Posterior cingulate gyrus (tissue), 11 donors: Measurements from ENCODE around the gene ABI1.

Experiments used
- DNase-seq, 10 donors: peaks; one replicate each; pipeline versions ENCODE4 v3.0.0 to v3.0.0-alpha.2; 2020 to 2021; ENCODE audit warnings: mixed read lengths in 3 of 10
- intact Hi-C: fragments of 100-400 bp; cut with DNase I; formaldehyde crosslinking; loops from one replicate; pipeline ENCODE4 v1.15.1; 2023

The ABI1 gene

GRCh38 chr10:26728957-26729356, 131.8 kb downstream of the ABI1 start:
- DNase-seq = peak in 1 of 10 donors; percentile 46
- intact Hi-C loops = no loop called here

- intact Hi-C loops = no loop called here
- no peak for DNase-seq
Measured at GRCh38 chr10:26727005-26727404, 133.8 kb downstream of the ABI1 start.

GRCh38 chr10:26725837-26726727, 134.7 kb downstream of the ABI1 start:
- intact Hi-C loops = loop anchor here (1.0 kb wide), 2 partner anchors 135 to 156 kb away; no protein-coding TSS in a partner anchor
- DNase-seq = peak; percentile 51 to 96 (median 78)

DNA sequence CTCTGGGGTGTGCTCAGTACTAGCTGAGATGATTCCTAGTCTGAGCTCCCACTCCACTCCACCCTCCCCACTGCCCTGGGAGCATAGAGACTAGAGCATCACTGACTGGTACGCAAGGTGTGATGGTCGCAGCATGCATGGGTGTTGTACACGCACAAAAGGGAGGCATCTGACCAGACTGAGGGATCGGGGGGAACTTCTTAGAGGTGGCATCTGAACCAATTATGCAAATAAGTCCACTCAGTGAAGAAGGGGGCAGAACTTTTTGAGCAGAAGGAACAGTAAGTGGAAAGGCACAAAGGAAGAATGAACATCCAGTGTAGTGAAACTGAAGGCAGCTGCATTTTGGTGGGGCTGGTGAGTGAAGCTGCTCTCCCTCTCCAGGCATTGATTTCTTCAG, 137.7 kb downstream of the ABI1 start:
- no peak for DNase-seq
- intact Hi-C loops = no loop called here

DNA sequence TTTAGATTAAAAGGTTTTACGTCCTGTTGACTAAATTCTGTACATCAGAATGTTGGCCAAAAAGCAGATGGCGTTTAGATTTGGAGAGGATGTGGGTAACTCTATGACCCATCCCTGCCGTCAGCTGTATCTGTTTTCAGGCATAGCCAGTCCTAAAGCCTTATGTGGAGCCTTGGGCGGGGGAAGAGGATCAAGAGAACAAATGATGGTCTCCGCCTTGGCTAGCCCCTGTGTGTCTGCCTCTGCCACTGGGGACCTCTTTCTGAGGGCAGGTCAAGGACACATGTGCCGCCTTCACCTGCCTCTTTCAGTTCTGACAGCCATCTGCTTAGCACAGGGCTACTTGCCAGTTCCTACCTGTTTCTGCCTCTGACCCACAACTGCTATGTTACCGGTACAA, 139.2 kb downstream of the ABI1 start:
- intact Hi-C loops = no loop called here
- DNase-seq = no peak

- intact Hi-C loops = no loop called here
- DNase-seq = no peak
Measured at GRCh38 chr10:26717476-26717875, 143.3 kb downstream of the ABI1 start.

GRCh38 chr10:26715137-26715487, 145.6 kb downstream of the ABI1 start:
- no peak for DNase-seq
- intact Hi-C loops = no loop called here

DNA sequence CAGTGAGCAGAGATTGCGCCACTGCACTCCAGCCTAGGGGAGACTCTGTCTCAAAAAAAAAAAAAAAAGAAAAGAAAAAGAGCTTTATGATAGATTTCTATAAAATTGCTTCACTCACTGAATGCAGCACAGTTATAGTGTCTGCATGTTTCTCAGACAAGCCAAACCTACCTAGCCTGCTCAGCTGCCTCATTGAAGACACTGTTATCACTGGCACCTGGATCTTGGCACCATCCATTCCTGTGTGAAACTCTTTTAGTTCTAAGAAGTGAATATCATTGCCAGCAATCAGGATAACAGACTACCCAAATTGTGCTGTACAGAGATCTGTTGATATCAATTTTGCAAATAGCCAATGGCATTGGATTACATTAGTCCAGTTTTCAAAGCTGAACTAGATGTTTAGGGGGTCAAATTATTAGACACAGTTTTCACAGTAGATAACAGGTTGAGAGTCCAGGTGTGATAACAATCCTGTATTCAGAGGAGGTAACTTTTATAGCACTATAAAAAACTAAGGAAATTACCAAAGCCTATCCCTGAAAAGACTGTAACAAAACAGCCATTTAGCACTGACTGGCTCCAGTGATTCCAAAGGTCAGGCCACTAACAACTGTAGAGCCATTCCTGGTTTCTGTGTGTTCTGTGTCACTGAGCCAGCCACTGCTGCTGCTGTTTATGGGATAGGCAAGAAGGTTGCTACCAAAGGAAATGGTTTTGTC, 146.2 kb downstream of the ABI1 start:
- intact Hi-C loops = no loop called here
- no peak for DNase-seq

GRCh38 chr10:26711324-26711723, 149.4 kb downstream of the ABI1 start:
- intact Hi-C loops = no loop called here
- DNase-seq = no peak

GRCh38 chr10:26706936-26707335, 153.8 kb downstream of the ABI1 start:
- no peak for DNase-seq
- intact Hi-C loops = no loop called here

GRCh38 chr10:26706206-26706605, 154.6 kb downstream of the ABI1 start:
- intact Hi-C loops = no loop called here
- DNase-seq = no peak

DNA sequence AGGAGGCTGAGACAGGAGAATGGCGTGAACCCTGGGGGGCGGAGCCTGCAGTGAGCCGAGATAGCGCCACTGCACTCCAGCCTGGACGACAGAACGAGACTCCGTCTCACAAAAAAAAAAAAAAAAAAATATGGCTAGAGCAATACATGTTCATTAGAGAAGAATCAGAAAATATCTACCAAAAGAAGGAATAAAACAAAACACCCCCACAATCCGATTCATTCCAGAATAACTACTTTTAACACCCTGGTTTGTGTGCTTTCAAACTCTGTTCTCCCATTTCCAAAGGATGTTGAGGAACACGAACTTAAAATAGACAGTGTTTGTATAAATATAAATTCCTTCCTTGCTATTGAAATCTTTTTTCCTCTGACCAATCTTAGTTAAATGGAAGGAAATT, 156.8 kb downstream of the ABI1 start:
- intact Hi-C loops = no loop called here

DNA sequence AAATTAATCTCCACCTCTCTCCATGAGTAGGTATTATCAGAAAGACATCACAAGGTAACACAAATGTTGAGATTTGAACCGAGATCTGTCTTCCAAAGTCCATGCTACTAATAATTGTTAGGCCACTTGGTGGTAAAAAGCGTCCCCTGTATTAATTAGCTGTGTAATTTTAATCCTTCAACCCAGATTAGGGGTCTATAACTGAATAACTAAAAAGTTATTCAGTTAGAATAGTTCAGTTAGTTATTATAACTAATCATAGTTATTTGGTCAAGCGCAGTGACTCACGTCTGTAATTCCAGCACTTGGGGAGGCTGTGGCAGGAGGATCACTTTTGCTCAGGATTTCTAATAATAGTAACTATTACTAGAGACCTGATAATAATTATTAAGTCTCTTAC, 157.7 kb downstream of the ABI1 start:
- no peak for DNase-seq

More for the DNA sequence above, 156.8 kb downstream of the ABI1 start:
- no peak for DNase-seq

GRCh38 chr10:26700884-26701630, 159.7 kb downstream of the ABI1 start:
- DNase-seq = no peak
- intact Hi-C loops = no loop called here

More for the DNA sequence above, 157.7 kb downstream of the ABI1 start:
- intact Hi-C loops = no loop called here

GRCh38 chr10:26699631-26700030, 161.1 kb downstream of the ABI1 start:
- intact Hi-C loops = no loop called here

GRCh38 chr10:26698909-26699308, 161.8 kb downstream of the ABI1 start:
- DNase-seq = no peak
- intact Hi-C loops = no loop called here

More at GRCh38 chr10:26699631-26700030, 161.1 kb downstream of the ABI1 start:
- DNase-seq = no peak

- peak in 1 of 10 donors; percentile 63 for DNase-seq
- intact Hi-C loops = loop anchor here (2.0 kb wide), 1 partner anchor 163 kb away; the partner anchor contains the start of gene ABI1
Measured at GRCh38 chr10:26697922-26698608, 162.7 kb downstream of the ABI1 start.

DNA sequence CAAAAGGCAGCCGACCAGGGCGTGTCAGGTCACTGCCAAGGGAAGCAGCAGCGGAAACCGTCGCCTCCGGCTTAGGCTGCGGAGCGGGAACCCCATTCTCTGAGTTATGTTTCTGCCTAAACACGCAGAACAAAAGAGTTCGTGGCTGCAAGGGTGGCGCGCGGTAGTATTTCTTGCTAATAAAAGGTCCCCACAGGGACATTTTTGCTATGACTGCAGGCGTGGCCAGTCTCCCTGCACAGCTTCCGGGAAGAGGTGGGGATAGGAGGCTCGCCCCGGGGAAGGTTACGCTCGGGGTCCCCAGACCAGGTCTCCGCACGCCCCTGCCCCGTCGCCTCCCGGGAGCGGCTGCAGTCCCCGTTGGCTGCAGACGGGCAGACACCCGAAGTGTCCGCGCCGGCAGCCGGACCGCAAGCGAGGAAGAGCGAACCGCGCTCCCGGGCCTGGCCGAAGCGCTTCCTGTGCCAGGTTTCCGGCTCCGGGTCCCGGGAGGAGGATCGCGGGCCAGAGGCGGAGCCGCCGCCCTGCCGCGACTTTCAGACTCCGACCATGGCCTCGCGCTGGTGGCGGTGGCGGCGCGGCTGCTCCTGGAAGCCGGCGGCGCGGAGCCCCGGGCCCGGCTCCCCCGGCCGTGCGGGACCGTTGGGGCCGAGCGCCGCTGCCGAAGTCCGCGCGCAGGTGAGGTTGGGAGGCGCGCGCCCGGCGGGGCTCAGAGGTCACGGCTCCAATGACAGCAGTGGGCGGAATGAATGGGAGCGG, 163.4 kb downstream of the ABI1 start, which contains the start of gene PDSS1:
Gene PDSS1, plus strand, starts transcription at position 539 of the 759 bp plus-strand sequence. Its CDS starts 11 bp downstream, at position 550.
- intact Hi-C loops = loop anchor here (2.0 kb wide), 1 partner anchor 163 kb away; the partner anchor contains the start of gene ABI1
- peak; percentile 70 to 96 (median 78) for DNase-seq

GRCh38 chr10:26696786-26697162, 164.0 kb downstream of the ABI1 start:
- intact Hi-C loops = loop anchor here (2.0 kb wide), 1 partner anchor 164 kb away; the partner anchor contains the start of gene ABI1

More at GRCh38 chr10:26696786-26697162, 164.0 kb downstream of the ABI1 start:
- no peak for DNase-seq
